Measurements from ENCODE around the gene RBKS. TPM values are rescaled to one million over a fixed set of nuclear protein-coding genes. Genes with fewer than 3 reads are reported as not detected.
"Not testable (repeated sequence)": the region's sequence is repeated elsewhere in the genome, so short reads cannot be mapped to it uniquely, and the experiment has no call there.

RBKS gene
- total and polyA plus RNA-seq, 3 experiments from 2014 or later = 2.1 to 4.7 (median 2.9) TPM

DNA sequence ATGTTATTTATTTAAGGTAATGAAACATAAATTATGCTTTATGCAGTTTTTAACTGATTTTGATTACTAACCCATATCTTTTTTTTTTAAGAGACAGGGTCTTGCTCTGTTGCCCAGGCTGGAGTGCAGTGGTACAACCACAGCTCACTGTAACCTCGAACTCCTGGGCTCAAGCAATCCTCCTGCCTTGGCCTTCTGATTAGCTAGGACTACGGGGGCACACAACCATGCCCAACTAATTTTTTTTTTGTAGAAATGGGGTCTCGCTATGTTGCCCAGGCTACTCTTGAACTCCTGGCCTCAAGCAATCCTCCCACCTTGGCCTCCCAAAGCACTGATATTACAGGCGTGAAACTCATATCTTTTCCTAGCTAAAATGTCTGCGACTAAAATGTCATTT lies 26.2 kb downstream of the RBKS start:
- H3K9me3 Mint-ChIP-seq; H3K36me3 ChIP-seq (ENCODE audit: insufficient read depth, low read length); H3K4me1 ChIP-seq (ENCODE audit: insufficient read depth, low read length); H3K4me3 Mint-ChIP-seq; H3K27me3 Mint-ChIP-seq; H3K27me3 ChIP-seq (ENCODE audit: insufficient read depth, low read length, poor library complexity, severe bottlenecking); H3K36me3 Mint-ChIP-seq; H3K4me3 ChIP-seq (ENCODE audit: low read length); H3K4me1 Mint-ChIP-seq; H3K27ac ChIP-seq (ENCODE audit: low read depth, low read length); H3K27ac Mint-ChIP-seq; DNase-seq; CTCF ChIA-PET; POLR2A ChIA-PET; H3K9me3 ChIP-seq (ENCODE audit: low read length): not testable (repeated sequence)

DNA sequence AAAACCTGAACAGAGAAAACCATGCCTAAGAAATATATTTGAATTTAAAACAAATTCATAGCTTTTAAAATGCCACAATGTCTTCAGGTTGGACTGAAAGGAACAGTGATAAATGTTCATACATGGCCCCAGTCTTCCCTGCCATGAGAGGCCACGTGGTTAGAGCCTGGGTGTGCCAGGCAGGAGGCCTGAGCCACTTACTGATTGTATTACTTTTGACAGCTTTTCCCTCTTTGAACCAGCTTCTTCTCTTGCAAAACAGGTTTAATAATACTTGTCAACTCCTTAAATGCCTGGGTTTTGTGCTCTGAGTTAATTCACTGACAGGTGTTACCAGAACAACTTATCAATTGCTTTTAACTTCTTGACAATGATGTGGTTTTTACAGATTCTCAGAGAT lies 27.0 kb downstream of the RBKS start:
- H3K27ac Mint-ChIP-seq = peak overlapping the region in 1 of 8 donors; percentile 24
- H3K9me3 Mint-ChIP-seq = peaks cover 0 to 2% (median 0%) of the 10 kb centered on the region in 5 donors
- peaks cover 0 to 2% (median 1%) of the 10 kb centered on the region in 3 donors for H3K36me3 Mint-ChIP-seq
- H3K4me1 ChIP-seq (ENCODE audit: insufficient read depth, low read length) = no peaks in the 10 kb centered on the region
- no peaks in the 10 kb centered on the region for H3K4me1 Mint-ChIP-seq
- peaks cover under 1% of the 10 kb centered on the region for H3K9me3 ChIP-seq (ENCODE audit: low read length)
- H3K36me3 ChIP-seq (ENCODE audit: insufficient read depth, low read length) = no peaks in the 10 kb centered on the region
- no peak overlapping the region for H3K4me3 Mint-ChIP-seq
- peaks cover 0 to 1% of the 10 kb centered on the region in 2 donors for H3K27me3 Mint-ChIP-seq
- no peak for DNase-seq
- H3K27me3 ChIP-seq (ENCODE audit: insufficient read depth, low read length, poor library complexity, severe bottlenecking) = no peaks in the 10 kb centered on the region
- no peak overlapping the region for H3K27ac ChIP-seq (ENCODE audit: low read depth, low read length)
- H3K4me3 ChIP-seq (ENCODE audit: low read length) = no peak overlapping the region
- CTCF ChIA-PET = no interaction called here
- POLR2A ChIA-PET = no interaction called here

DNA sequence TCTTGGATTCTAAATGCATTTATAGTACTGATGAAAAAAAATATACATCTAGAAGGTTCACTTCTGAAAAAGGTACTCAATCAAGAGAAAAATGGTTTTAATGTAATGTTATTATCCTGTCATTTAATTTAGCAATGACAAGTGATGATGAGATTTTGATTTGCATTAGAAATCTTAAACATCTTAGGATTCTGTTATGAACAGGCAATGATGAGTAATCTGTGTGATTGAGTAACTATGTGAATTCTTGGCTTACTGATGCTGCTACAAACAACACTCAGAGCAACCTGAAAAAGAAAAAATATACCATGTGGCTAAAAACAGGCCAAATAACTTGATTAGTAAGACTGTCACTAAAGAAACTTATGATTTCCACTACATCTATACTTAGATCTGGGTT lies 30.1 kb downstream of the RBKS start:
- POLR2A ChIA-PET = no interaction called here
- peaks cover 0 to 4% (median 0%) of the 10 kb centered on the region in 3 donors for H3K4me1 Mint-ChIP-seq

DNA sequence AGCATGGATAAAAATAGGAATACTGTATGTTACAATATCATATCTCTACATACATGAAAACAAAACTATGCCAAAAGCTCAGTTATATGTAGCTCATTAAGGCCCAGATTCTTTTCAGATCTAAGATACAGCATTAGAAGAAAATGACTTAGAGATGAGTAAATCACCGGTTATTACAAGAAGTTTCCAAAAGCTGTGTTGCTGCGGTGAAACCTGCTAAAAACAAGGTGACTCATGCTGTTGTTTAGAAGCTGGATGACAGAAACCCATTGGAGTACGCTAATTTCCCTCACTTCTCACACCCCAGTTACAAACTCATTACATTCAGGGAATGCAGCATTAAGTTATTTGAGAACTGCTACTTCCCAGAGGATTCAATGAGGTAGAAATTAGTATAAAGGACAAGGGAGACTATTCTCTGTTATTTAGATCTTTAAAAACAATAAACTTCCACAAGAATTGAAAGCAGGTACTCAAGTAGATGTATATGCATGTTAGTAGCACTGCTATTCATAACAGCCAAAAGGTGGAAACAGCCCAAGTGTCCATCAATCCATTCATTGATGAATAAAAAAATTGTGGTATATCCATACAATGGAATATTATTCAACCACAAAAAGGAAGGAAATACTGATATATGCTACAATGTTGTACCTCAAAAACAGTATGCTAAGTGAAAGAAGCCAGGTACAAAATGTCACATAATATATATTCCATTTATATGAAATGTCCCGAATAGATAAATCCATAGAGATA lies 32.6 kb downstream of the RBKS start:
- Mint-ChIP-seq H3K4me1 (peaks cover 0 to 4% (median 0%) of the 10 kb centered on the region in 3 donors), H3K4me3 (no peak overlapping the region), H3K27me3 (peaks cover 0 to 1% of the 10 kb centered on the region in 2 donors), H3K9me3 (peaks cover 0 to 10% (median 5%) of the 10 kb centered on the region in 5 donors), H3K27ac (no peak overlapping the region), H3K36me3 (peaks cover 0 to 13% (median 4%) of the 10 kb centered on the region in 3 donors)
- Histone ChIP-seq H3K9me3 (ENCODE audit: low read length) (peaks cover 10% of the 10 kb centered on the region), H3K36me3 (ENCODE audit: insufficient read depth, low read length) (no peaks in the 10 kb centered on the region), H3K4me1 (ENCODE audit: insufficient read depth, low read length) (no peaks in the 10 kb centered on the region), H3K4me3 (ENCODE audit: low read length) (no peak overlapping the region), H3K27me3 (ENCODE audit: insufficient read depth, low read length, poor library complexity, severe bottlenecking) (no peaks in the 10 kb centered on the region), H3K27ac (ENCODE audit: low read depth, low read length) (no peak overlapping the region)
- POLR2A ChIA-PET = no interaction called here
- CTCF ChIA-PET = no interaction called here
- no peak for DNase-seq

More for the DNA sequence above, 30.1 kb downstream of the RBKS start:
- Mint-ChIP-seq H3K27ac (peak overlapping the region in 3 of 8 donors; percentile 19 to 83 (median 25)), H3K27me3 (peaks cover 0 to 1% of the 10 kb centered on the region in 2 donors), H3K4me3 (no peak overlapping the region), H3K36me3 (peaks cover 0 to 13% (median 4%) of the 10 kb centered on the region in 3 donors), H3K9me3 (peaks cover 0 to 10% (median 5%) of the 10 kb centered on the region in 5 donors)
- Histone ChIP-seq H3K36me3 (ENCODE audit: insufficient read depth, low read length) (no peaks in the 10 kb centered on the region), H3K27me3 (ENCODE audit: insufficient read depth, low read length, poor library complexity, severe bottlenecking) (no peaks in the 10 kb centered on the region), H3K9me3 (ENCODE audit: low read length) (peaks cover 10% of the 10 kb centered on the region), H3K4me1 (ENCODE audit: insufficient read depth, low read length) (no peaks in the 10 kb centered on the region), H3K27ac (ENCODE audit: low read depth, low read length) (no peak overlapping the region), H3K4me3 (ENCODE audit: low read length) (no peak overlapping the region)
- DNase-seq = no peak
- CTCF ChIA-PET = no interaction called here

DNA sequence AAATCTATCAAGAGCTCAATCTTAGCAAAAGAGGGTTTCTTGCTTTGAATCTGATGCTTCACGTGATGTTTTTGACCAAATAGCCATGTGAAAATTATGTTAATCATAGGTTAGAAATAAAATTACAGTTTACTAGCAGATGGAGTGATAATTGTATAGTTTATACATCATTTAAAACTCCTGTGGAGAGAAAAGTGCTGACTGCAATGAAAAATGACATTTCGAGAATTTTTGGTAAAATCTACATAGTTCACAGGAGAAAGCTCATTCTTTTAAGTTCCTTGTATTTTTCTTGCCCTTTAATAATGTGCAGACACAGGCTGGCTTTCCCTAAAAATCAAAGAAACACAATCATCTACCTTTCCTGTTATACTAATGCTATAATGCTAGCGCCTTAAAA lies 33.2 kb downstream of the RBKS start:
- Histone ChIP-seq H3K4me3 (ENCODE audit: low read length) (no peak overlapping the region), H3K27me3 (ENCODE audit: insufficient read depth, low read length, poor library complexity, severe bottlenecking) (no peaks in the 10 kb centered on the region), H3K36me3 (ENCODE audit: insufficient read depth, low read length) (no peaks in the 10 kb centered on the region), H3K9me3 (ENCODE audit: low read length) (peaks cover 10% of the 10 kb centered on the region), H3K27ac (ENCODE audit: low read depth, low read length) (no peak overlapping the region), H3K4me1 (ENCODE audit: insufficient read depth, low read length) (no peaks in the 10 kb centered on the region)
- ChIA-PET CTCF (no interaction called here), POLR2A (no interaction called here)
- peaks cover 0 to 10% (median 5%) of the 10 kb centered on the region in 5 donors for H3K9me3 Mint-ChIP-seq
- no peak overlapping the region for H3K4me3 Mint-ChIP-seq
- H3K27me3 Mint-ChIP-seq = peaks cover 0 to 1% of the 10 kb centered on the region in 2 donors
- H3K27ac Mint-ChIP-seq = no peak overlapping the region
- DNase-seq = no peak
- H3K4me1 Mint-ChIP-seq = peaks cover 0 to 4% (median 0%) of the 10 kb centered on the region in 3 donors
- H3K36me3 Mint-ChIP-seq = peaks cover 0 to 13% (median 4%) of the 10 kb centered on the region in 3 donors

DNA sequence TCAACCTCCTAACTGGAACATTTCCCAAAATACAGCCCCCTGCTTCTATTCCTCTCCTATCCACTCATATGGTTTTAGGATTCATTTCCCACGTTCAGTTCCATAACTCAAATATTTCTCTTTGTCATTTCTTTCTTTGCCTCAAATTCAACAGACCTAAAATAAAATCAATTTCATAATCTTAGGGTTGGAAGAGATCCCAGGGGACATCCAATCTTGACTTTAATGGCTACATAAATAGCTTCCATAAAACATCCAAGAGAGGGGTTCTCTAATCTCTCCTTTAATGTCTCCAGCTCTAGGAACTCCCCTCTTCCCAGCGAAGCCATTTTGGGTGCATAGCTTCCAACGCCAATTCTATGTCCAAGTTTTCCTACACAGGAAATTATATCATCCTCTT lies 33.8 kb downstream of the RBKS start:
- Mint-ChIP-seq H3K36me3 (peaks cover 0 to 13% (median 4%) of the 10 kb centered on the region in 3 donors), H3K9me3 (peaks cover 0 to 10% (median 5%) of the 10 kb centered on the region in 5 donors), H3K4me1 (peaks cover 0 to 4% (median 0%) of the 10 kb centered on the region in 3 donors), H3K27me3 (peaks cover 0 to 1% of the 10 kb centered on the region in 2 donors), H3K27ac (peak overlapping the region in 1 of 8 donors; percentile 41), H3K4me3 (no peak overlapping the region)
- Histone ChIP-seq H3K9me3 (ENCODE audit: low read length) (peaks cover 10% of the 10 kb centered on the region), H3K27me3 (ENCODE audit: insufficient read depth, low read length, poor library complexity, severe bottlenecking) (no peaks in the 10 kb centered on the region), H3K36me3 (ENCODE audit: insufficient read depth, low read length) (no peaks in the 10 kb centered on the region), H3K4me3 (ENCODE audit: low read length) (no peak overlapping the region), H3K27ac (ENCODE audit: low read depth, low read length) (no peak overlapping the region), H3K4me1 (ENCODE audit: insufficient read depth, low read length) (no peaks in the 10 kb centered on the region)
- ChIA-PET POLR2A (no interaction called here), CTCF (no interaction called here)
- DNase-seq = no peak

DNA sequence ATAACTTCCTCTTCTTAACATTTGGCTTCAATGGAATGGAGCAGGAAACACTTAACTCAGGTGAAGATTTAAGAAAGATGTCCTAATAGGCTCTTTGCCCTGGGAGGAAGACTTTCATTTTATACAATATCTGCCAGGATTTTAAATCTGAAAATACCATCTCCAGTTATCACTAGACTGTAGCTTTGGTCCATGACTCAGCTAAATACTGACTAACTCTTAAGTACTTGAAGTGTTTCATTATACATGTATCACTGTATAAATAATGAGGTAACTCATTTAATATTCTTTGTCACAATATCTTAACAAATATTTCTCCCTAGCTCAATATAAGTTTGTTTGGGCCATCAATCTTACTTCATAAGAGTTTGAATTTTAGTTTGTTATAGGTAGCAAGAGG lies 34.7 kb downstream of the RBKS start:
- H3K27ac ChIP-seq (ENCODE audit: low read depth, low read length) = no peak overlapping the region
- ChIA-PET CTCF (no interaction called here), POLR2A (interaction anchor here (0.6 kb wide), 1 partner anchor 29 kb away, joined by 5 read pairs; no protein-coding TSS in a partner anchor)
- H3K4me3 ChIP-seq (ENCODE audit: low read length) = no peak overlapping the region
- Mint-ChIP-seq H3K9me3 (peaks cover 0 to 10% (median 5%) of the 10 kb centered on the region in 5 donors), H3K27me3 (no peaks in the 10 kb centered on the region), H3K4me3 (no peak overlapping the region), H3K36me3 (peaks cover 0 to 13% (median 6%) of the 10 kb centered on the region in 3 donors), H3K4me1 (peaks cover 0 to 4% (median 0%) of the 10 kb centered on the region in 3 donors), H3K27ac (no peak overlapping the region)
- DNase-seq = no peak
- peaks cover 10% of the 10 kb centered on the region for H3K9me3 ChIP-seq (ENCODE audit: low read length)
- no peaks in the 10 kb centered on the region for H3K4me1 ChIP-seq (ENCODE audit: insufficient read depth, low read length)
- no peaks in the 10 kb centered on the region for H3K27me3 ChIP-seq (ENCODE audit: insufficient read depth, low read length, poor library complexity, severe bottlenecking)
- H3K36me3 ChIP-seq (ENCODE audit: insufficient read depth, low read length) = no peaks in the 10 kb centered on the region

DNA sequence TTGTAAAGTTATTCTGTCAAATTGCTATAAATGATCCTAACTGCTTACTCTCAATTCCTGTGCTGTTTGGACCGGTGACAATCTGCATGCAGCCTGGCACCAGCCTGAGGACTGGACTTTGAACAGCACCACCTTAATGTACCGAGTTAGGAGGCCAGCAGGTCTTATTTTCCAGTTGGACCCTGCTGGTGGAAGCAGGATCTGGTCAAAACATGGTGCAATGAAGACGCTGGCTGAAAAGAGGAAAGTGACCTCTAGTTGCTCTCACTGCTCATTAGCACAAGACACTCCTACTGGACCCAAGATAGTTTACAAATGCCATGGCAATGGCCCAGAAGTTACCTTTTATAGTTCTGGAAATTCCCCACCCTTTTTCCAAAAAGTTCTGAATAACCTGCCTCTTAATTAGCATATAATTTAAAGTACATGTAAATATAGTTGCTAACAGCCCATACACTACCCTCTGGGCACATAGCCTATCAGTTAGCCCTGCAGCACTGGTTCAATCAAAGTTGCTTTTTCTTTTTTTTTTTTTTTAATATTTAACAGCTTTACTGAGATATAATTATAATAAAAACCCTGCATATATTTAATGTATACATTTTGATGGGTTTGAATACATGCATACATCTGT lies 35.8 kb downstream of the RBKS start:
- peaks cover 10% of the 10 kb centered on the region for H3K9me3 ChIP-seq (ENCODE audit: low read length)
- no peak overlapping the region for H3K4me3 Mint-ChIP-seq
- no peaks in the 10 kb centered on the region for H3K36me3 ChIP-seq (ENCODE audit: insufficient read depth, low read length)
- ChIA-PET CTCF (no interaction called here), POLR2A (no interaction called here)
- peaks cover 0 to 10% (median 5%) of the 10 kb centered on the region in 5 donors for H3K9me3 Mint-ChIP-seq
- H3K27me3 ChIP-seq (ENCODE audit: insufficient read depth, low read length, poor library complexity, severe bottlenecking) = no peaks in the 10 kb centered on the region
- DNase-seq = no peak
- no peaks in the 10 kb centered on the region for H3K4me1 ChIP-seq (ENCODE audit: insufficient read depth, low read length)
- peaks cover 0 to 13% (median 6%) of the 10 kb centered on the region in 3 donors for H3K36me3 Mint-ChIP-seq
- peaks cover 0 to 4% (median 0%) of the 10 kb centered on the region in 3 donors for H3K4me1 Mint-ChIP-seq
- no peak overlapping the region for H3K27ac ChIP-seq (ENCODE audit: low read depth, low read length)
- no peak overlapping the region for H3K4me3 ChIP-seq (ENCODE audit: low read length)
- no peak overlapping the region for H3K27ac Mint-ChIP-seq
- H3K27me3 Mint-ChIP-seq = no peaks in the 10 kb centered on the region

All from CD8-positive, alpha-beta memory T cell (primary cell).